BLaER1 treated with 17β-estradiol and CSF1 and Interleukin-3, amounts not matched to agents 10 nM and 100 nM (cell line): ENCODE results near the gene PYGO2.

Experiments used
- H3K27ac ChIP-seq, 11 experiments: shearing (Covaris generic); formaldehyde crosslinking; 2 replicates each; pipeline ENCODE4 v1.8.1; 2022
- H3K27me3 ChIP-seq, 11 experiments: shearing (Covaris generic); formaldehyde crosslinking; 2 replicates each; pipeline ENCODE4 v1.8.1; 2022
- H3K36me3 ChIP-seq, 11 experiments: shearing (Covaris generic); formaldehyde crosslinking; 2 replicates each; pipeline ENCODE4 v1.8.1; 2022
- H3K4me1 ChIP-seq, 10 experiments: shearing (Covaris generic); formaldehyde crosslinking; 2 replicates each; pipeline ENCODE4 v1.8.1; 2022
- H3K4me2 ChIP-seq, 11 experiments: shearing (Covaris generic); formaldehyde crosslinking; 2 replicates each; pipeline ENCODE4 v1.8.1; 2022
- H3K4me3 ChIP-seq, 10 experiments: shearing (Covaris generic); formaldehyde crosslinking; 2 replicates each; pipeline ENCODE4 v1.8.1; 2022
- H3K9ac ChIP-seq, 11 experiments: shearing (Covaris generic); formaldehyde crosslinking; 2 replicates each; pipeline ENCODE4 v1.8.1; 2022
- H3K9me3 ChIP-seq, 11 experiments: shearing (Covaris generic); formaldehyde crosslinking; replicated peaks in 1 of 11; 2 replicates each; pipeline ENCODE4 v1.8.1; 2022
- H4K20me1 ChIP-seq, 11 experiments: shearing (Covaris generic); formaldehyde crosslinking; 2 replicates each; pipeline ENCODE4 v1.8.1; 2022
- Cebpa-rat ChIP-seq, 11 experiments: shearing (Covaris generic); IDR thresholded peaks; 2 replicates each; pipeline ENCODE4 v1.8.1; 2022

The PYGO2 gene

DNA sequence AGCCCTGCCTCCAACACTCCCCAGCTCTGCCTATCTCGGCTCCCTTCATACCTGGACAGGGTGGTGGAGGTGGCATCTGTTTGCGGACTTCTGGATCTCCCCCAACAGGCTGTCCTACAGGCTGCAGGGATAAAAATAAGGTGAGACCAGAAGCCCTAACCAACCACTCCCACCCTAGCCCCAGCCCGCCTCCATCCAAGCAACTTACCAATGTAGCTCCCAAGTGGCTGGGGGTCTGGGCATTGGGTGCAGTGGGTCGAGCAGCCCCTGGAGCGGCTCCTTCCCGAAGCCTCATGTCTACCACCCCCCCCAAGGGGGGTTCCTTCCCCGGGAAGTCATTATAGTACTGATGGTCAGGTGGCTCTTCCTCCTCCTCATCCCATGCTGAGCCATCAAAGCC lies 4.5 kb upstream of the PYGO2 start:
- no peaks in the 10 kb centered on the region for H3K9me3 ChIP-seq
- no peak overlapping the region for H3K4me3 ChIP-seq
- TF ChIP-seq Cebpa-rat (IDR thresholded peaks at IDR 0.05) = no peak
- H3K27ac ChIP-seq = no peak overlapping the region
- H3K27me3 ChIP-seq = no peaks in the 10 kb centered on the region
- peaks cover 10 to 72% (median 34%) of the 10 kb centered on the region in 11 experiments; a peak in 18 of 22 replicates for H4K20me1 ChIP-seq
- H3K9ac ChIP-seq = peak overlapping the region in 2 of 11 experiments; percentile 6 to 40; a peak in 2 of 22 replicates
- H3K4me2 ChIP-seq = 0 out of 22 replicates have a peak overlapping the region, but pooled peaks of 1 of the 11 experiments have one; percentile 17
- peaks cover 60 to 75% (median 68%) of the 10 kb centered on the region in 11 experiments for H3K36me3 ChIP-seq
- H3K4me1 ChIP-seq = peaks cover 45 to 91% (median 66%) of the 10 kb centered on the region in 10 experiments

DNA sequence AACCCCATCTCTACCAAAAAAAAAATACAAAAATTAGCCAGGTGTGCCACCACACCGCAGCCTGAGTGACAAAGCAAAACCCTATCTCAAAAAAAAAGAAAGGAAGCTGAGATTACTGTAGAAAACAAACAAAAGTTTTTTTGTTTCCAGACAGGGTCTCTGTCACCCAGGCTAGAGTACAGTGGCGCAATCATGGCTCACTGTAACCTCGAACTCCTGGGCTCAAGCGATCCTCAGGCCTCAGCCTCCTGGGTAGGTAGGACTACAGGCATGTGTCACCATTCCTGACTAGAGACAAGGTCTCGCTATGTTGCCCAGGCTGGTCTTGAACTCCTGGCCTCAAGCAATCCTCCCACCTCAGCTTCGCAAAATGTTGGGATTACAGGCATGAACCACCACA lies 2.8 kb upstream of the PYGO2 start:
- H3K4me2 ChIP-seq = peak overlapping the region in 8 of 11 experiments; percentile 89 to 99 (median 92); a peak in 9 of 22 replicates
- peaks cover 0 to 61% (median 28%) of the 10 kb centered on the region in 11 experiments; a peak in 16 of 22 replicates for H4K20me1 ChIP-seq
- H3K27me3 ChIP-seq = no peaks in the 10 kb centered on the region
- H3K4me3 ChIP-seq = no peak overlapping the region
- H3K27ac ChIP-seq = peak overlapping the region in 1 of 11 experiments; percentile 42; a peak in 1 of 22 replicates
- H3K9ac ChIP-seq = peak overlapping the region in 8 of 11 experiments; percentile 14 to 99 (median 96); a peak in 6 of 22 replicates
- peaks cover 44 to 88% (median 64%) of the 10 kb centered on the region in 10 experiments for H3K4me1 ChIP-seq
- H3K9me3 ChIP-seq = no peaks in the 10 kb centered on the region
- peaks cover 64 to 75% (median 70%) of the 10 kb centered on the region in 11 experiments for H3K36me3 ChIP-seq
- TF ChIP-seq Cebpa-rat (IDR thresholded peaks at IDR 0.05) = peak in 1 of 11 experiments; percentile 29; a peak in 1 of 22 replicates

DNA sequence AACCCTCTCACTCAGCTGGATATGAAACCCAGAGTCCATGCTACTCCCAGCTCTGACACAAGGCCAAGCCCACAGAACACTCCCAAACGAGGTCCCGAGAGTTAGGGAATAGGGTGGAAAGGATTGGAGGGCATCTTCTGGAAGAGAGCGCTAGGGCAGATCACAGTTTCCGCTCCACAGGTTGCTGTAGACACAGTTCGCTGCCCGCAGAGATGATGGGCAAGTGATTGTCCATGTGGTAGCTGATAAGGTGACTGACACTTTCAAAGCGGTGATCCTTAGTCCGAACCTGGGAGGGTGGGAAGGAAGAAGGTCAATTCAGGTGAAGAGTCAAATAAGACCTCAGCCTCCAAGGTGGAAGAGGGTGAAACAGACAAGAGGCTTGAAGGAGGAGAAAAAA lies 2.1 kb upstream of the PYGO2 start:
- Histone ChIP-seq H3K9me3 (no peaks in the 10 kb centered on the region), H3K27ac (peak overlapping the region in 1 of 11 experiments; percentile 42; a peak in 1 of 22 replicates), H4K20me1 (peaks cover 0 to 54% (median 25%) of the 10 kb centered on the region in 11 experiments; a peak in 15 of 22 replicates), H3K4me2 (peak overlapping the region; percentile 87 to 99 (median 92)), H3K4me1 (peaks cover 44 to 88% (median 63%) of the 10 kb centered on the region in 10 experiments), H3K27me3 (no peaks in the 10 kb centered on the region), H3K4me3 (peak overlapping the region in 2 of 10 experiments; percentile 80 to 84; a peak in 2 of 20 replicates), H3K9ac (peak overlapping the region in 10 of 11 experiments; percentile 31 to 99 (median 96); a peak in 16 of 22 replicates), H3K36me3 (peaks cover 68 to 75% (median 70%) of the 10 kb centered on the region in 11 experiments)
- TF ChIP-seq Cebpa-rat (IDR thresholded peaks at IDR 0.05) = no peak

DNA sequence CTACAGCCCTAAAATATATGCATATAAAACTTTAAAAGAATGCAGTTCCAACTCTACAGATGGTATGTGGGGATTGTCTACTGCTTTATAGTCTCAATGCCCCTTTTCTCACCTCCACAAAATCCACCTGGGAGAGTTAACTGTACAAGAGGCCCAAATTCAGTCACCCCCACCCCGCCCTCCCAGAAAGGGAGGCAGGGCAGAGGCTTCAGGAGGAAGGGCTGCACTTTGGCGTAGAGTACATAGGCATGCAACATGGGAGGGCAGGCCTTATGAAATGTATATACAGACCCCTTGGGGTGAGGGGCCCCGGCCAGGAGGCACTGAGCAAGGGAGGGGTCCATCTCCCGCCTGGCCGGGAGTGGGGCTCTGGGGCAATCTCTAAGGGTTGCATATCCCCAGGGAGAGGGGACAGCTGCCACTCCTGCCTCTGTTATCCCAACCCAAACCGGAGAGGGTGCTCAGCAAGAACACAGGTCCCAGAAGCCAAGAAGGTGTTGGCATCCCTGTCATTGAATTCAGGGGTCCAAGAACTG lies 1.3 kb upstream of the PYGO2 start:
- peak overlapping the region; percentile 92 to 99 (median 97) for H3K9ac ChIP-seq

DNA sequence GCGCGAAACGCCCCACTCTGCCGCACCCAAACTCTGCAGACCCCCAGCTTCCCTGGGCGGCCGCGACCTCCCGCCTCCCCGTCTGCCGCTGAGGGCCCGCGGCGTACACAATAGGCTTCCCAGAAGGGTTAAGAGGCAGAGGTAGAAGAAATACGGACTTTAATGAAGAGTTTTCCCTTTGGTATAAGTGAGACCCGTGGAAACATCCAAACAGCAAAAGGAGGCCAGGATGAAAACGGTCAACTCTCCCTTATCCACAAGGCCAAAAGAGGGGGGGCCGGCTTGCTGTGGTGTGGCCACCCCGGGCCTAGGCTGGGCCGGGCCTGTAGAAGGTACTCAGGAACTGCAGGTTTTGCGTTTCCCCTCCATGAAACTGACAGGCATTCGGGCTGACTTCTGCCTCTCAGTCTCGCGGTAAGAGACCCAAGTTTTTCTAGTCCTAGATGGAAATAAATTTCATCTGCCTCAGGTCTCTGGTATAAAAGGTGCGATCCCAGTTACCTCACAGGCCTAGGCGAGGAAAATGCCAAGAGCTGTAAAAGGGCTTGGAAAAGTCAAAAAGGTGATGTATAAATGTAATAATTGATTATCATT lies 671 bp upstream of the PYGO2 start:
- Histone ChIP-seq H3K9ac (peak overlapping the region; percentile 92 to 99 (median 97)), H3K4me2 (peak overlapping the region; percentile 87 to 99 (median 92)), H3K4me3 (peak overlapping the region; percentile 72 to 90 (median 80)), H4K20me1 (peaks cover 0 to 41% (median 20%) of the 10 kb centered on the region in 11 experiments; a peak in 13 of 22 replicates), H3K27ac (peak overlapping the region; percentile 93 to 99 (median 98)), H3K36me3 (peaks cover 59 to 73% (median 68%) of the 10 kb centered on the region in 11 experiments), H3K4me1 (peaks cover 53 to 88% (median 60%) of the 10 kb centered on the region in 10 experiments), H3K9me3 (no peaks in the 10 kb centered on the region), H3K27me3 (no peaks in the 10 kb centered on the region)
- TF ChIP-seq Cebpa-rat (IDR thresholded peaks at IDR 0.05) = no peak

More for the DNA sequence above, 1.3 kb upstream of the PYGO2 start:
- H3K4me3 ChIP-seq = peak overlapping the region; percentile 72 to 90 (median 80); a peak in 19 of 20 replicates
- H3K4me2 ChIP-seq = peak overlapping the region; percentile 87 to 99 (median 92)
- H3K9me3 ChIP-seq = no peaks in the 10 kb centered on the region
- peak overlapping the region in 7 of 11 experiments; percentile 93 to 99 (median 99); a peak in 12 of 22 replicates for H3K27ac ChIP-seq
- H3K4me1 ChIP-seq = peaks cover 51 to 88% (median 60%) of the 10 kb centered on the region in 10 experiments
- peaks cover 0 to 47% (median 23%) of the 10 kb centered on the region in 11 experiments; a peak in 15 of 22 replicates for H4K20me1 ChIP-seq
- no peaks in the 10 kb centered on the region for H3K27me3 ChIP-seq
- no peak for TF ChIP-seq Cebpa-rat (IDR thresholded peaks at IDR 0.05)
- peaks cover 65 to 75% (median 70%) of the 10 kb centered on the region in 11 experiments for H3K36me3 ChIP-seq

DNA sequence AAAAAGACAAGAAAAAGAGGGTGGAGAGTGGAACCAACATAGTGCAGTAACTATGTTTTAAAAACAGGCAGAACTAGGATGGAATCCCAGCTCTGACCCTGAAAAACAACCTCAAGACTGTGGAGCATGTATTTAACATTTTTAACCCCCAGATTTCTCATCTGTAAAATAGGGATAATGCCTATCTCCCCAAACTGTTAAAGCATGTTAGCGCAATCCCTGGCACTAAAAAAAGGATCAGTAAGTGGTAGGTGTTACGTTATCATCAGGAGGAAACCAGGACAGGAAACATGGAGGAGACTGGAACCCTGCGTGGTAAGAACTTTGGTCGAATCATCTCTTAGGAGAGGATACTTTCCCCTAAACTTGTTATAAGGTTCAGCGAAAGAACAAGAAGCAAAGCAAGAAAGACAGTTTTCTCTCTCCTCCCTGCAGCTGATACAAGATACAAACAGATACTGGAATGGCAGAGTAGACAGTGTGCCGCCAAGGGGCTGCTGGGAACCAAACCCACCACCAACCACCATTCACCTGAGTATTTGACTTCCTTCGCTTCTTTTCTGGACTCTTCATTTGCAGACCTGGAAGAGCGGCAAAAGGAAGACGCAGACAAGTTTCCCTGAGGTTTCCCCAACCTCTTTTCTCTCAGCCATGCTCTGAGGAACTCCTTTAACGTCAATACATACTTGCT lies 991 bp downstream of the PYGO2 start:
- no peaks in the 10 kb centered on the region for H3K9me3 ChIP-seq
- H3K36me3 ChIP-seq = peaks cover 42 to 57% (median 51%) of the 10 kb centered on the region in 11 experiments
- peaks cover 0 to 25% (median 7%) of the 10 kb centered on the region in 11 experiments; a peak in 11 of 22 replicates for H4K20me1 ChIP-seq
- peak overlapping the region; percentile 72 to 90 (median 80) for H3K4me3 ChIP-seq
- peak overlapping the region; percentile 92 to 99 (median 97) for H3K9ac ChIP-seq
- H3K27me3 ChIP-seq = no peaks in the 10 kb centered on the region
- peak overlapping the region in 10 of 11 experiments; percentile 93 to 99 (median 98); a peak in 19 of 22 replicates for H3K27ac ChIP-seq
- TF ChIP-seq Cebpa-rat (IDR thresholded peaks at IDR 0.05) = no peak
- peak overlapping the region; percentile 89 to 99 (median 94) for H3K4me2 ChIP-seq
- peaks cover 63 to 85% (median 70%) of the 10 kb centered on the region in 10 experiments for H3K4me1 ChIP-seq

DNA sequence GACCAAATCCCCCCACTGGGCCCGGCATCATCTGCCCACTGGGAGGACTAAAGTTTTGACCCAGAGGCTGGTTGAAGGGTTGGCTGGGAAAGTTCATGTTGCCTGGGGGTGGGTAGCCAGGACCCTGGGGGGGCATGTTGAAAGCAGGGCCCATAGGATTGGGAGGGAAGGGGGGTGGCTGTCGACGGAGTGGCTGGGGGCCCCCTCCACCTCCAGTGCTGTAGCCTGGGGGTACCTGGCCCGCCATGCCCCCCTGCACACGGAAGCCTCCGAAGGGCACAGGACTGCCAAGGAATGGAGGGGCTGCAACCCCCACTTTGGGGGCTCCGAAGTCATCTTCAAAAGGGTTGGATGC lies 2.2 kb downstream of the PYGO2 start:
- H3K4me2 ChIP-seq = peak overlapping the region; percentile 21 to 99 (median 92); a peak in 16 of 22 replicates
- no peaks in the 10 kb centered on the region for H3K9me3 ChIP-seq
- peaks cover 31 to 45% (median 39%) of the 10 kb centered on the region in 11 experiments for H3K36me3 ChIP-seq
- TF ChIP-seq Cebpa-rat (IDR thresholded peaks at IDR 0.05) = no peak
- peak overlapping the region in 5 of 10 experiments; percentile 6 to 81 (median 72); a peak in 5 of 20 replicates for H3K4me3 ChIP-seq
- H3K4me1 ChIP-seq = peaks cover 72 to 85% (median 78%) of the 10 kb centered on the region in 10 experiments
- peak overlapping the region in 6 of 11 experiments; percentile 10 to 74 (median 26); a peak in 7 of 22 replicates for H3K9ac ChIP-seq
- peak overlapping the region in 4 of 11 experiments; percentile 17 to 54 (median 31); a peak in 4 of 22 replicates for H3K27ac ChIP-seq
- no peaks in the 10 kb centered on the region for H3K27me3 ChIP-seq
- peaks cover 0 to 20% (median 5%) of the 10 kb centered on the region in 11 experiments; a peak in 10 of 22 replicates for H4K20me1 ChIP-seq
